Neural crest cell (in vitro differentiated cells): ENCODE measurements around the gene FGD5. TPM values are rescaled to one million over a fixed set of nuclear protein-coding genes. Genes with fewer than 3 reads are reported as not detected.

Source experiments
- DNase-seq: peaks from one replicate; pipeline ENCODE4 v3.0.0; 2021; ENCODE audit warnings: low read depth, mixed read lengths, low spot score
- H3K27ac Mint-ChIP-seq: one replicate; pipeline ENCODE4 v1.8.0; 2021; ENCODE audit warnings: mild to moderate bottlenecking, mixed read lengths; ENCODE audit not compliant: unreplicated experiment
- H3K27me3 Mint-ChIP-seq: 2 replicates; pipeline ENCODE4 v1.8.0; 2021; ENCODE audit warnings: low read depth, mild to moderate bottlenecking, mixed read lengths
- H3K36me3 Mint-ChIP-seq: 2 replicates; pipeline ENCODE4 v1.8.0; 2021; ENCODE audit warnings: low read depth, mild to moderate bottlenecking, mixed read lengths
- H3K4me1 Mint-ChIP-seq: 2 replicates; pipeline ENCODE4 v1.8.0; 2021; ENCODE audit warnings: mixed read lengths
- H3K4me3 Mint-ChIP-seq: one replicate; pipeline ENCODE4 v1.8.0; 2021; ENCODE audit warnings: mild to moderate bottlenecking, mixed read lengths
- H3K9me3 Mint-ChIP-seq: 2 replicates; pipeline ENCODE4 v1.8.0; 2021; ENCODE audit warnings: mixed read lengths
- CTCF ChIP-seq: fragments of 200-600 bp; sonication (generic); conservative IDR thresholded peaks from 2 replicates; pipeline ENCODE4 v1.5.0; 2021; ENCODE audit warnings: antibody characterized with exemption, mild to moderate bottlenecking
- total RNA-seq: library from RNA; stranded (reverse); gene quantifications from 2 replicates; pipeline ENCODE4 v1.2.1, GENCODE V29; 2021

FGD5 gene
- total RNA-seq, 1 donor from 2014 or later = 0.61 TPM

- no peak for TF ChIP-seq CTCF
Measured at GRCh38 chr3:14820156-14820555, 1.4 kb downstream of the FGD5 start.

DNA sequence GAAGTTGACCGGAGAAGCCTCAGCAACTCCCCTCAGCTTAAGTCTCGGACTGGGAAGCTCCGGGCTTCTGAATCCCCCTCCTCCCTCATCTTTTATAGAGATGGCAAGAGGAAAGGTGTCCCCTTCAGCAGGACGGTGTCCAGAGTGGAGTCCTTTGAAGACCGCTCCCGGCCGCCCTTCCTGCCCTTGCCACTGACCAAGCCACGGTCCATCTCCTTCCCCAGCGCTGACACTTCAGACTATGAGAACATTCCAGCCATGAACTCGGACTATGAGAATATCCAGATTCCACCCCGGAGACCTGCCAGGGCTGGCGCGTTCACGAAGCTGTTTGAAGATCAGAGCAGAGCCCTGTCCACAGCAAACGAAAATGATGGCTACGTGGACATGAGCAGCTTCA lies 2.4 kb downstream of the FGD5 start:
- Mint-ChIP-seq H3K36me3 (no peaks in the 10 kb centered on the region), H3K9me3 (no peaks in the 10 kb centered on the region), H3K4me3 (no peak overlapping the region), H3K4me1 (peaks cover 12% of the 10 kb centered on the region), H3K27ac (no peak overlapping the region), H3K27me3 (peaks cover 42% of the 10 kb centered on the region)
- DNase-seq = no peak
- TF ChIP-seq CTCF = no peak

More at GRCh38 chr3:14820156-14820555, 1.4 kb downstream of the FGD5 start:
- Mint-ChIP-seq H3K36me3 (no peaks in the 10 kb centered on the region), H3K9me3 (no peaks in the 10 kb centered on the region), H3K27me3 (peaks cover 43% of the 10 kb centered on the region), H3K4me1 (peaks cover 12% of the 10 kb centered on the region), H3K27ac (no peak overlapping the region), H3K4me3 (no peak overlapping the region)
- DNase-seq = no peak

GRCh38 chr3:14822134-14822533 lies 3.4 kb downstream of the FGD5 start:
- Mint-ChIP-seq H3K4me1 (peaks cover 12% of the 10 kb centered on the region), H3K4me3 (no peak overlapping the region), H3K27me3 (peaks cover 43% of the 10 kb centered on the region), H3K9me3 (no peaks in the 10 kb centered on the region), H3K27ac (no peak overlapping the region), H3K36me3 (no peaks in the 10 kb centered on the region)
- TF ChIP-seq CTCF = no peak
- no peak for DNase-seq

- Mint-ChIP-seq H3K9me3 (no peaks in the 10 kb centered on the region), H3K36me3 (no peaks in the 10 kb centered on the region), H3K27ac (peak overlapping the region; percentile 73), H3K27me3 (peaks cover 47% of the 10 kb centered on the region), H3K4me1 (peaks cover 12% of the 10 kb centered on the region), H3K4me3 (no peak overlapping the region)
- DNase-seq = no peak
- no peak for TF ChIP-seq CTCF
Measured at GRCh38 chr3:14822670-14823390, 4.1 kb downstream of the FGD5 start.

- no peak for TF ChIP-seq CTCF
- Mint-ChIP-seq H3K27ac (no peak overlapping the region), H3K9me3 (no peaks in the 10 kb centered on the region), H3K27me3 (peaks cover 46% of the 10 kb centered on the region), H3K4me3 (no peak overlapping the region), H3K4me1 (peaks cover 12% of the 10 kb centered on the region), H3K36me3 (no peaks in the 10 kb centered on the region)
- no peak for DNase-seq
Measured at GRCh38 chr3:14823393-14823792, 4.6 kb downstream of the FGD5 start.
